Nucleus accumbens (tissue), 56 donors: ENCODE data around the gene TXN2.
"Not testable (repeated sequence)": the region's sequence is repeated elsewhere in the genome, so short reads cannot be mapped to it uniquely, and the experiment has no call there.

ENCODE experiments used
- DNase-seq, 56 donors: peaks; one replicate each; lab custom pipeline; 2025; lab: John Stamatoyannopoulos, UW

The TXN2 gene, protein sequence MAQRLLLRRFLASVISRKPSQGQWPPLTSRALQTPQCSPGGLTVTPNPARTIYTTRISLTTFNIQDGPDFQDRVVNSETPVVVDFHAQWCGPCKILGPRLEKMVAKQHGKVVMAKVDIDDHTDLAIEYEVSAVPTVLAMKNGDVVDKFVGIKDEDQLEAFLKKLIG

DNA sequence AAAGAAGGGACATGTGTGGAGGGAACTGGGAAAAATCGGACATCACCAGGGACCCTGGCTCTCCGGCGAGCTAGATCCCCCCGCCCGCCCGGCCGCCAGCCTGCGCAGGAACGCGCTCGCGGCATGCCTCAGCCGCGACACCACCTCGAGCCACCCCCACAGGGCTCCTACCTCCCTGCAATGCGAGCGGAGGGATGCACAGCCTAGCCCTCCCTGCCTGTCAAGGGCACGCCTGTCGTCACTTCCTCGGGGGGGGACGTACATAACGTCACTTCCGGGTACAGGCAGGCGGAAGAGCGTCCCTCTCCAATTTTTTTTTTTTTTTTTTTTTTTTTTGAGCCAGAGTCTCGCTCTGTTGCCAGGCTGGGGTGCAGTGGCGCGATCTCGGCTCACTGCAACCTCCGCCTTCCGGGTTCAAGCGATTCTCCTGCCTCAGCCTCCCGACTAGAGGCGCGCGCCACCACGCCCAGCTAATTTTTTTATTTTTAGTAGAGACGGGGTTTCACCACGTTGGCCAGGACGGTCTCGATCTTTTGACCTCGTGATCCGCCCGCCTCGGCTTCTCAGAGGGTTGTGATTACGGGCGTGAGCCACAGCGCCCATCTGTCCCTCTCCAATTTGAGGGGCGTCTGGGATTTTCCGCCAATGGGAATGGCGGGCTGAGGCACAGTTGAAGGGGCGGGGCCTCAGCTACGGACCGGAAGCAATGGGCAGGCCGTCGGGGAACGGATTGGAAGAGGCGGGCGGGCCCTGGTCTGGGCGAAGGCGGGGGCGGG is at the start of gene TXN2:
TSS of gene TXN2 (minus strand) at position 248 of the 776 bp plus-strand sequence. CDS start 803 bp downstream, outside the sequence.
- peak; percentile 71 to 97 (median 93) for DNase-seq

DNA sequence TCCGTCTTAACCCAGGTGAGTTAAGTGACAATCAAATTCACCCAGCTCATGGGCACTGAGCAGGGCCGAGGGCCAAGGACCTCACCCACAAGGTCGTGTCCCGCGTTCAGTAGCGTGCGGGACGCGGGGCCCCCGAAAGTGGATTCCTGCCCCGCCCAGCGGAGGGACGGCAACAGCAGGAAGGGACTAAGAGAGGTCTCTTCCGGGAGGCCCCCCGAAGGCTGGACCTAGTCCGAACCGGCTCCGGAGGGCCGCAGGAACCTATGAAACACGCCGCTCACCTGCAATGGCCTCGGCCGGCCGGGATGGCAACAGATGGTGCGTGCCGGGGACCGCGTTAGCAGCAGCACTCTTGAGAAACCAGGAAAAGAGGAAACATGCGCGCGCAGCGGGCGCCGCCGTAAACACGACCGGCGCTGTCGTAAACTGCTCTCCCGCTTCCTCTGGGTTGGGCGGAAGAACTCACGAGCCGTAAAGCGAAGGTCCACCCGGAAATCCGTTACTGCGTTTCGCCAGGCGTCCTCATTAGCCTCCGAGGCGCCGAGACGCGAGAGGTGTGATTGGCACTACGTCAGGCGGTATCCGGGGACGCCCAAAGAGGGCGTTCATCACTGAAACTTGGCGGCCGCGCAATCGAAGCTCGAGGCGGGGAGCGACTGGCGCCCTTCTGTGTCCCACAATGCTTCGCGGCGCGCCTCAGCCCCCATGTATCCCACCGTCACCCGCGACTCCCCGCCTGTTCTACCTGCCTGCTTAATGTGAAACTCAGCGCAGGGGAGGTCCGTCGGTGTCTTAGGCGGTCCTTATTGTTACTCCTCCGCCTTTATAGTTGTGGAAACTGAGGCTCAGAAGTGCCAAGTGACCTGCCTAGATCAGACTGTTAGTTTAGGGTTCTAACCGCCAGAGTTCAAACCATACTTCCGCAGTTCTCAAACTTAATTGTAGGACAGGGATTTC is 47.6 kb upstream of the TXN2 start, which contains the start of gene EIF3D:
TSS of gene EIF3D (minus strand) at position 372 of the 957 bp plus-strand sequence. CDS start 3,045 bp downstream, outside the sequence.
- peak; percentile 68 to 99 (median 96) for DNase-seq

- DNase-seq = no peak
Observed at GRCh38 chr22:36528341-36528740, 46.9 kb upstream of the TXN2 start.

DNA sequence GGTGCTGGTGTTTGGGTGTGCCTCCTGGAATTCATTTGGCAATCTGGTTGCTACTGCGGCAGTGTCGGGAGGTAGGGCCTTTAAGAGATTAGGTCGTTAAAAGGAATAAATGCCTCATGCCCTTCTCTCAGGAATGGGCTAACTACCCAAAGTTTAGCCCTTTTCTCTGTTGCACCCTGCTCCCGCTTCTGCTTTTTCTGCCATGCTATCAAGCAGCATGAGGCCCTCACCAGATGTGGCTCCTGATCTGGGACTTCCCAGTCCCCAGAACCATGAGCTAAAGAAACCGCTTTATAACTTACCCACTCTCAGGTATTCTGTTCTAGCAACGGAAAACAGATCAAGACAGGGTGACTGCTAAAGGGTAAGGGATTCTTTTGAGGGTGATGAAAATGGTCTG is 41.2 kb upstream of the TXN2 start:
- no peak for DNase-seq

GRCh38 chr22:36520423-36520822 is 39.0 kb upstream of the TXN2 start:
- DNase-seq = no peak

DNA sequence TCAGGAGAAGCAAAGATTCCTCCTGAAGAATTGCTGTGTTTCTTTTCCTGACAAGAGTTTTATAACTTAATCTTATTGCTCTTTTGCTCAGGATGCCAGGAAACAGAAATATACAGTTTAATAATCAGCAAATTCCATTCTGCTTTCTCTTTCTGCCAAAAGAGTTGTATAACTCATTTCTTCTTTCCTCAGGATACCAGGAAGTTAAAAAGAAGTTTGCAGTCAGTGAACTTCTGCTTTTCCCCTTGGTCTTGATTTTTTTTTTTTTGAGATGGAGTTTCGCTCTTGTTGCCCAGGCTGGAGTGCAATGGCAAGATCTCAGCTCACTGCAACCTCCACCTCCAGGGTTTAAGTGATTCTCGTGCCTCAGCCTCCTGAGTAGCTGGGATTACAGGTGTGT is 38.5 kb upstream of the TXN2 start:
- DNase-seq = not testable (repeated sequence)

DNA sequence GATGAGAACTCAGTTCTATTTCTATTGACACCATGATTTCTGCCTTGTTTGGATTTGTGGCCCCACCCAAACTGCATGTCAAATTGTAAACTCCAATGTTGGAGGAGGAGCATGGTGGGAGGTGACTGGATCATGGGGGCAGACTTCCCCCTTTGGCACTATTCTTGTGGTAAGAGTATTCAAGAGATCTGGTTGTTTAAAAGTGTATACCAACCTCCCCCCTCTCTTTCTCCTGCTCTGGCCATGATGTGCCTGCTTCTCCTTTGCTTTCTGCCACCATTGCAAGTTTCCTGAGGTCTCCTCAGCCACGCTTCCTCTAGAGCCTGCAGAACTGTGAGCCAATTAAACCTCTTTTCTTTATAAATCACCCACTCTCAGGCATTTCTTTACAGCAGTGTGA is 33.3 kb upstream of the TXN2 start:
- DNase-seq = no peak

- DNase-seq = no peak
Observed at GRCh38 chr22:36512991-36513390, 31.6 kb upstream of the TXN2 start.

GRCh38 chr22:36512333-36512732 is 30.9 kb upstream of the TXN2 start:
- no peak for DNase-seq

GRCh38 chr22:36510966-36511881 is 29.8 kb upstream of the TXN2 start:
- peak in 17 of 56 donors; percentile 0 to 45 (median 9) for DNase-seq

DNA sequence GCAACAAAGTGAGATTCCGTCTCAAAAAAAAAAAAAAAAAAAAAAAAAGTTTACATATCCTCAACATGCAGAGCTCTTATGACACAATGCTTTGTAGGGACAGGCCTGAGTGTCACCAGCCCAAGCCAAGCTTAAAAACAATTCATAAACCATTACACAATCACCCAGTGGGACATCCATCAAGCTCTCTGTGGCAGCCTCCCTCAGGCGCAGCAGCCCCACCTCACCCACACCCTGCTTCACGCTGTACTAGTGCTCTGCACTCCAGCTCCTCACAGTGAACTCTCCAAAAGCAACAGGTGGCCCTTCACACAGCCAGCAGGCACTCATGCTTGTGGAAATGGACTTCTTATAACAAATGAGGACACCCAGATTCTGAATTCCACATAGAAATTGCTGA is 28.9 kb upstream of the TXN2 start:
- no peak for DNase-seq

DNA sequence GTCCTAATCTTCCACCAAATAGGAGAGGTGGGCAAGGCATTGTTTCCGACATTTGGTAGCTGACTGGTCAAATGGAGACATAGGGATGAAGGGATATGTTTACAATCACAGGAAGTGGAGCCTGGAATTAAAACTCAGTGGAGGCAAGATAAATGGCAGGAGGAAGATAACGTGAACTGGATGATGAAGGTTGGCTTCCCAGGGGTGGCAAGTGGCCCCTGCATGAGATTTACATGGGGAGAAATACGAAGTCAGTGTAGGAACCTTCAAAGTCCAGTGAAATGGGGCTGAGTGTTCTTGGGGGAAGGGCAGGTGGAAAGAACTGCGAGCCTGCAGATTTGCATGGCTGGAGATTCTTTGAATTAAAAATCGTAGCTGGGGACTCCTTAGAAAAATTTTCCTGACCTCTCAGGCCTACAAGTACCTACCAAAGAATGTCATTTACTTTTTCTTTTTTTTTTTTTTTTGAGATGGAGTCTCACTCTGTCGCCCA is 26.1 kb upstream of the TXN2 start:
- DNase-seq = no peak

GRCh38 chr22:36506637-36507517 is 25.4 kb upstream of the TXN2 start, which contains the start of gene FOXRED2:
Gene FOXRED2, minus strand, starts transcription at chr22:36507040. Its CDS starts 618 bp downstream, at chr22:36506422.
- peak in 55 of 56 donors; percentile 19 to 92 (median 81) for DNase-seq

- DNase-seq = no peak
Observed at GRCh38 chr22:36505998-36506635, 24.7 kb upstream of the TXN2 start.

- no peak for DNase-seq
Observed at GRCh38 chr22:36497910-36498665, 16.6 kb upstream of the TXN2 start.

DNA sequence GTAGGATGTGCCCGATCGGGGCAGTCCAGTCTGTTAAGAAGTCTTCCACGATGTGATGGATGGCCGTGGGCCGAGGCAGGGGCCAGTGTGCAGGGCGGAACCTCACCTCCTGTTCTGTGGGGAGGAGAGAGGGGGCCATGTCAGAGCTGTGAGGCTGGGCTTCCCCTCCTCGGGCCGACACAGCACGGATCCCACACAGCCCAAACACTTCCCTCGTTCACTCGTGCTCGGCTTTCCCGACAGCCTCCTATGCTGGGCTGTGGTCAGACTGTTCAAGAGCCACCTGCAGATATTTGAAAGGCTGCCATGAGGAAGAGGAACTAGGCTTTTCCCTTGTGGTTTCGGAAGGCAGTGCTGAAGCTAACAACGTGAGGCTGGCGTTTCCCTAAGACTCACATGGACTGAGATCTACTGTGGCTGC is 12.3 kb upstream of the TXN2 start:
- DNase-seq = peak in 16 of 56 donors; percentile 6 to 42 (median 14)

GRCh38 chr22:36492109-36492508 is 10.7 kb upstream of the TXN2 start:
- DNase-seq = no peak
